GM12801 (cell line): Measurements from ENCODE around the gene ELOVL4.

Experiments
- CTCF ChIP-seq: IDR thresholded peaks from one replicate; pipeline ENCODE4 v1.5.1; 2011; ENCODE audit warnings: control low read depth; ENCODE audit not compliant: insufficient read length; ENCODE audit errors: extremely low read depth

ELOVL4 gene

GRCh38 chr6:79888587-79888986 is 58.8 kb downstream of the ELOVL4 start:
- TF ChIP-seq CTCF, result no peak

- TF ChIP-seq CTCF, result no peak
Observed at GRCh38 chr6:79878142-79878748, 69.1 kb downstream of the ELOVL4 start.

DNA sequence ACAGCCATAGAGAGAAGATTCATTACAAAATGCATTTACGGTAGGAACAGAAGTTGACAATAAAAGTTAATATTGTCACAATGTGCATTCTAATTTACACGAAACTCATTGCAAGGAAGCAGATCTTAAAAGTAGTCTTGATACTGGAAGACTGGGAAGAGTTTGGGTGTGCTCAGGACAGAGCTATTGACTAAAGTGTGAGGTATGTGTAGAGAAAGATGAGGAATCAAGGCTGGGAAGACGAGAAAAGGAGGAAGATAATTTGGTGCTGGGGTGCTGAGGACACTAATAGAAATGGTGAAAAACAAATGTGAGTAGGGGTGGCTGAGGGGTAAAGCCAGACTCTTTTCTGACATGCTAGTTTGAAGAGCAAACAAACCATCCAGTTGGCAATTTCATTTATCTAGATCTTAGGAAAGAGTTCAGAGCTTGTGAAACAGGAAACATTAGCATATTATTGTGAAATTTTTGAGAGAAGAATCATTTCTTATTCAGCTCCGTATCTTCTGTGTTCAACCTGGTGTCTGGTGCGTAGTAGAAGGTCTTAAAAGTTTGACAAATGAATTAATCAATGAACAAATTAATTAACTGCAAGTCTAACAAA is 72.7 kb downstream of the ELOVL4 start:
- no peak for TF ChIP-seq CTCF

GRCh38 chr6:79872986-79873385 is 74.4 kb downstream of the ELOVL4 start:
- TF ChIP-seq CTCF, result no peak

GRCh38 chr6:79872303-79872702 is 75.0 kb downstream of the ELOVL4 start:
- TF ChIP-seq CTCF, result no peak

- no peak for TF ChIP-seq CTCF
Observed at GRCh38 chr6:79869600-79870084, 77.7 kb downstream of the ELOVL4 start.

GRCh38 chr6:79869184-79869583 is 78.2 kb downstream of the ELOVL4 start:
- TF ChIP-seq CTCF, result no peak
